Measurements from ENCODE around the gene SCN3A.

Gene SCN3A

DNA sequence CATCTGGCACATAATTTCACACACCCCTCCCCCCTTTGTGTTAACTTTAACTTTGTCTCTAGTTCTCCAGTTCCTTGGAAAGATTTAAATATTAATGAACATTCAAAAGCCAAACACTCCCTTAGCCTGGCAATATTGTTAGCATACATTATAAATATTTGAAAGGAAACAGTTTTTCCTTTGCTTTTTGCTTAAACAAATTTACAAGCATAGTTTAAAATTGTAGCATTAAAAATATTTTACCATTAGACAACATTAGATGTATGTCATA lies 135.4 kb downstream of the SCN3A start:
- no peak for DNase-seq (ENCODE audit: low read depth, low spot score)
- peak overlapping the region; percentile 47 for H3K4me3 ChIP-seq (ENCODE audit: low read length)

DNA sequence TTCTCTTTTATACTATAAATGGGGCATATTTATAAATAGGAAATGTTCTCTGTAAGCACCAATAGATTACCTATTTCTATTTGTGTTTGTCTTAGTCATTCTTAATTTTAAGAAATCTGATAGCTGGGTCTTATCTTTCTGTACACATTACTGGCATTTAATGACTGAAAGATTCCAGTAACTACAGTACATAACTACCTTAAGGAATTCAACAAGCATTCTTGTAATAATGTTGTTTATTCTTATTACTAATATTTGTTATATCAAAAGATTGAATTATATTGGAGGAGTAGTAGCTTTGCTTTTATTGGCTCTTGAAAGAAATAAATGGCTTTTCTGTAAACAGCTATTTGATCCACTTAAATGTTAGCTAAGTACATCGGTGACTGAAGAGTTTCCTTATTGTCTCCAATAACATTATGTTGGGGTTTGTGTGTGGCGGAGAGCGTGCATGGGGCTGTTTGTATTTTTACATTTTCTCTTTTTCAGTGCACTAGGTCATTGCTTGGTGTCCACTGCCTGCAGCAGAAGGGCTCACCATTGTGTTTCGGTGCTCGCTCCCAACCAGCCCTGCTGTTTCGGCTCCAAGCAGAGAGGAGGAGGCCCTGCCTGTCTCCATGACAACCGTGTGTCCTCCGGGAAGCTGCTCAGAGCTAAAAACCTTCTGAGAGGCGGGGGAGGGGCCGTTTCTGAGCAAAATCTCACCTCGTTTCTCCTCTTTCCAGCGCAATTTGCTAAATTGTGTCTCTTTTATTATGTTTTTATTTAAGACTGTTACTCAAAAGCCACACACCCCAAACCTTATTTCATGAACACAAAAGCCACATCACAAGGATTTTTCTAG lies 136.0 kb downstream of the SCN3A start:
- H3K4me3 ChIP-seq (ENCODE audit: low read length) = peak overlapping the region; percentile 47
- peak; percentile 84 for DNase-seq (ENCODE audit: low read depth, low spot score)

DNA sequence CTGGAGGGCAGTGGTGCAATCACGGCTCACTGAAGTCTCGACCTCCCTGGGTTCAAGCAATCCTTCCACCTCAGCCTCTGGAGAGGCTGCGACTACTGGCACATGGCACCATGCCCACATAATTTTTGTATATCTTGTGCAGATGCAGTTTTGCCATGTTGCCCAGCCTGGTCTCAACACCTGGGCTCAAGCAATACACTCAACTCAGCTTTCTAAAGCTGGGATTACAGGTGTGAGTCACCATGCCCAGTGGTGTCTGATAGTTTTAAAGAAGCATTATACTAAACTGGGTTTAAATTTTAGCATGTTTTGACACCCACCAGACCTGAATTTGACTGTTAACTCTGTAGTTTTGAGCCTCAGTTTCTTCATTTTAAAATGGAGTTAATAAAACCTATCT lies 139.1 kb downstream of the SCN3A start:
- no peak overlapping the region for H3K4me3 ChIP-seq (ENCODE audit: low read length)
- no peak for DNase-seq (ENCODE audit: low read depth, low spot score)

DNA sequence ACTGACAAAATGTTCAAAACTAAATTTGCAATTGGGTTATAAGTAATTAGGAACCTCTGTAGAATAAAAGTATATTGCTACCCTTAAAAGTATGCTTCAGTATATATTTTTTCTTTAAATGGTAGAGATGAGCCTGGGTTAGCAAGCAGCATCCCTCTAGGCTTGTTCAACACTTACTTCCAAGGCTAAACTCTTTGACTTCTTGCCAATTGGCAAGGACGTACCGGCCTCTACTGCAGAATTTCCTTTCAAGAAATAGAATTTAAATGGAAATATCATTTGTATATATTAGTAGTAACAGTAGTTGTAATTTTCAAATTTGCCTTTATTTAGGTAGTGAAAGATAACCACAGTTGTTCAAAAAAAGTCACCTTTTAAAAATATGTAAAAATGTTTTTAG lies 143.4 kb downstream of the SCN3A start:
- DNase-seq (ENCODE audit: low read depth, low spot score) = no peak
- H3K4me3 ChIP-seq (ENCODE audit: low read length) = no peak overlapping the region

DNA sequence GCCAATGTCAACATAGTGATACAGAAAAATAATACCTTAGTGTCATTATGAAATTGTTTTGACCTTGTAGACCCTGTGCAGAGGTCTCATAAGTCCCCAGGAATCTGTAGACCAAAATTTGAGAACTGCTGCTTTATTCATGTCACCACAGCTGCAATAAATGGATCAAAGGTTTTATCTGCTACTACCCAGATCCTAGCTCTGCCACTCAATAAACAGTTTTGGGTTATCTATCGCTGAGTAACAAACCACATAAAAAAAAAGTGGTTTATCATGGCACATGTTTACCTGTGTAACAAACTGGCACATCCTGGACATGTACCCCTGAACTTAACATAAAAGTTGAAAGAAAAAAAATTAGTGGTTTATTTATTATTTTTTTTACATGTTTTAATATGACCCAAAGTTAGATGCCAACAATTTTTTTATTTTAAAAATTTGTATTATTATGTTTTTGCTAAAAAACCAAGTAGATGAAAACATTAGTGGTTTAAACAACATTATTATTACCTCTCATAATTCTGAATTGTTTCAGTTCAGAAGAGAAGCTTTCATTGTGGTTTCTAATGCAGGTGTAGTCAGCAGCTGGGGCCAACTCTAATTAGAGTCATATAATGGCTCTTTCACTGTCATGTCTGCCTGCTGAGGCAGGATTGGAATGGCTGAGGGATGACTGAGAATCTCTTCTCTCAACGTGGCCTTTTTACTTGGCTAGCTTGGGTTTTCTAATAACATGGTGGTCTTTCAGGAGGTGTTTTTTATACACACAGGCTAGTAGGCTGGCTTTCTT lies 145.2 kb downstream of the SCN3A start:
- DNase-seq (ENCODE audit: low read depth, low spot score) = peak; percentile 97
- H3K4me3 ChIP-seq (ENCODE audit: low read length) = no peak overlapping the region; the same call in 1 of the 2 replicates

DNA sequence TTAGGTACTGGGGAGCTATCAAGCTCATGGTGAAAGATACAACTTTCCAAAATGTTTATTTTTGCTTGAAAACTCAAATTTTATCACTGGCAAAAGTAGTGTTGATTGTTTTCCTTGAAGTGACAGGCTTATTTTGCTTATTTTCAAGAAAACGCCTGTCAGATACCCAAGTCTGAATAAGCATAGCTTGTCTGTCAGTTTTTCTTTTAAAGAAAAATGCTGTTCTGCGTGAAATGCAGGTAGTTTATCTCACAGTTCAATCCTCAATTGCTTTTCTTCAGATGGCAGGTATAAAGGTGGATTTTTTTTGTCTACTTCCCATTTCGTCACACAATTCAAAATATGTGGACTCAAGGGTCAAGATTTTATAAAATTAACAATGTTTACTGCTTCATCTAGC lies 145.9 kb downstream of the SCN3A start:
- no peak overlapping the region for H3K4me3 ChIP-seq (ENCODE audit: low read length)
- DNase-seq (ENCODE audit: low read depth, low spot score) = no peak

DNA sequence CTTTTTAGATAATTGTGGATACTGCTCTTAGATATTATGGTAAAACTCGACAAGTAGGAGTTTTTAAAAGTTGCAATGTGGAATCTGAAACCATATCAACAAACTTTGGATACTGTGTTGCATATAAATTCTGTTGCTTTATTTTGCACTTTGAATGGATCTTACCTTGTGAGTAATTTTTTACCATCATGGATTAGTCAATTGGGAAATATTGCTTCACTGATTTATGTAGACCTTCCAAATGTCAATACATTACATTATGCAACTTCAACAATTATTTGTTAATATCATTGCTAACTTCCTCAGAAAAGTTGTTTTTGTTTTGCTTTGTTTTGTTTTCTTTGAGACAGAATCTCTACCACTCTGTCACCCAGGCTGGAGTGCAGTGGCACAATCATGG lies 146.5 kb downstream of the SCN3A start:
- no peak overlapping the region for H3K4me3 ChIP-seq (ENCODE audit: low read length)
- DNase-seq (ENCODE audit: low read depth, low spot score) = no peak

DNA sequence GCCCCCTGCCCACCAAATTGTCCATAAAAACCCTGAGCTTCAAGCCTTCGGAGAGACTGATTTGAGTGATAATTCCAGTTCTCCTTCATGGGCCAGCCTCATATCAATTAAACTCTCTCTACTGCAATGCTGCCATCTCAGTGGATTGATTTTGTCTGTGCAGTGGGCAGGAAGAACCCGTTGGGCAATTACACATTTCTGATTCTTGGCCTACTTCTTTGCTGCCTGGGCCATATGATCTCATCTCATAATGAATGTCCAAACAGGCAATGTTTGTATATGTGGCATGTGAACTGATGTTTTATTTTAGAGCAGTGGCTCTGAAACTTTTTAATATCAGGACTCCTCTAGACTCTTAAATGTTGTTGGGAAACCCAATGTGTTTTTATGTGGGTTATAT lies 147.3 kb downstream of the SCN3A start:
- DNase-seq (ENCODE audit: low read depth, low spot score) = no peak
- H3K4me3 ChIP-seq (ENCODE audit: low read length) = no peak overlapping the region

DNA sequence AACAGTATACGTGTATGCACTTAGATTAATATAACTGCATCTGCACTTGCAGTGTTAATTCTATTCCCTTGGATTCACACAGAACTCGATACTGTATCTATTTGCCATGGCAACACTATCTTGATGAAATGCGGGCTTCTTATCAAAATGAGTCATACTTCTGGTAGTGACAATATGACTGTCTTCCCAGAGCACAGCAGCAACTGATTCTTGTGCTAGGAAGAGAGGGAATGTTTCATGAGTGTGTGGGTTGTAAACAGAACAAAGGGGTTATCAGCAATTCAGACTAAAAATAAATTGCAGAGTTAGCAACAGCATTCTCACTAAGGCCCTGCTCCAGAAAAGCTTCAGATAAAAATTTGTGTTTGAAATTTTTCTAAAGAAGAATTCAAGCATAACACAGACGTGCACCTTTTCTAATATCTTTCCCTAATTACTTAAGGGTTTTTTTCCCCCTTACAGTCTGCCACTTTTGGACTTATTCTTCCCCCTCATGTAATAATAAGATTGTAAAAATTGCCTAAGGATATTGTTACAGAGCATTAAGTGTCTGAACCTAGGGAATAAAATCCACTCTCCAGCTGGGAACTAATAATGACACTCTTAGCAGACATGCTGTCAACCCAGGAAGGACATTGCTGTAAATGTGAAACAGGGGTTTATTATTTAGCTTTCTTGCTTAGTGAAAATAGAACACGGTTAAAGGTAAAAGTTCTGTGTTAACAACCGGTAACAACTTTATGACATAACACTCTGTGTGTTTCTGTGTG lies 148.6 kb downstream of the SCN3A start:
- DNase-seq (ENCODE audit: low read depth, low spot score) = peak; percentile 88

DNA sequence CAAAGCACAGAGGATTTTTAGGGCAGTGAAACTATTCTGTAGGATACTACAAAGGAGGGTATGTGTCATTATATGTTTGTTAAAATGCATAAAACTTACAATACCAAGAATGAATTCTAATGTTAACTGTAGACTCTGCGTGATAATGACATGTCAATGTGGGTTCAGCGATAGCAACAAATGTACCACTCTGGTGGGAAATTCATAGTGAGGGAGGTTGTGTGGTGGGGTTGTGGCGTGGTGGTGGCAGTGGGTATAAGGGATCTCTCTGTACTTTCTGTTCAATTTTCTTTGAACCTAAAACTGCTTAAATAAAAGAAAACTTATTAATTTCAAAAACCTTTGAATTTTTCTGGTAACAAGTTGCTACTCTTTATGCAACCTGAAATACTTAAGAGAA lies 149.2 kb downstream of the SCN3A start:
- H3K4me3 ChIP-seq (ENCODE audit: low read length) = peak overlapping the region; percentile 36
- DNase-seq (ENCODE audit: low read depth, low spot score) = peak; percentile 85

More for the DNA sequence above, 148.6 kb downstream of the SCN3A start:
- peak overlapping the region; percentile 36 for H3K4me3 ChIP-seq (ENCODE audit: low read length)

DNA sequence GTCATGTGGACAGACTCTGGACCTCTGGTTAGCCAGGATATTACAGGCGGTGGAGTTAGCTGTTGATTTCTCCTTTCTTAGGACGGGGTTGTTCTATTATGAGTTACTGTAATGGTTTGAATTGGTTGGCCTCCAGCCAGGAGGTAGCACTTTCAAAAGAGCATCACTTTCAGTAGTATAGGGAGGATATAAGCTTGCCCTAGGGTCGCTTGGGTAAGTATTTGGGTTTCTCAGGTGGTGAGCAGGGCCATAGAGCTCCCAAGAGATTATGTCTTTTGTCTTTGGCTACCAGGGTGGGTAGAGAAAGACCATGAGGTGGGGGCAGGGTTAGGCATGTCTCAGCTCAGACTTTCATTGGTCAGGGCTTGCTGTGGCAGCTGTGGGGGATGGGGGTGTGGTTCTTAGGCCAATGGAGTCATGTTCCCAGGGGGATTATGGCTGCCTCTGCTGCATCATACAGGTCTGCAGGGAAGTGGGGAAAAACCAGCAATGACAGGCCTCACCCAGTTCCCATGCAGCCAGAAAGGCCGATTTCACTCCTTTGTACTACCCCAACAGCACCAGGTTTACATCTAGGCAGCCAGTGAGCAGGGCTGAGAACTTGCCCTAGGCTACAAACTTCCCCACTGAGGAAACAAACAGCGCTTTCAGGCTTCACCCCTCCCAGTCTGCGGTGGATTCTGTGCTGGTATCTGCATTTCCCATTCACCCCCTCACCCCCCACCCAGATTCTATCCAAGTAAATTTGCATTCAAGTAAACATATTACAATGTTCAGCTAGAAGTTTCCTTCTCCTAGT lies 159.1 kb downstream of the SCN3A start:
- no peak overlapping the region for H3K4me3 ChIP-seq (ENCODE audit: low read length)
- DNase-seq (ENCODE audit: low read depth, low spot score) = no peak

All from Jurkat, Clone E6-1 (cell line).